ENCODE results near the gene GOLPH3. TPM values are rescaled to one million over a fixed set of nuclear protein-coding genes. Genes with fewer than 3 reads are reported as not detected.

Gene GOLPH3
- total and polyA plus RNA-seq, 2 of the 8 experiments (the other 6 are each of a cell fraction or from before 2014, with no cell fraction given) = 53.7 to 93.6 TPM

DNA sequence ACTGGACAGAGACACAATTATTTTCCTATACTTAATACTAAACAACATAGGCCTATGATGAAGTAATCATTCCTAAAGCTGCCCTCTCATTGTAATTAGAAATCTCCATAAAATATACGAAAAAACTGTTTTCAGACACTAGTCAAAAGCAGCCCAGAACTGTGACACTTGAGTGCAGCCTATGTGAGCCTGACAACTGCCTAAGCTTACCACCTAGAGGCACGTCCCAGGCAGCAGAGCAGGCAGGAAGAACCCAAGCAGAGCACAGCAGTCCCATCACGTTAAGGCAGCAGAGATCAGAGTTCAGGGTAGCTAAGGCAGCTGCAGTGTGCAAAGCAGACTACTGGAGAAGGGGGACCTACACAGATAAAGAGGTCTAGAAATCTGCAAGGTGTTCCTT, 46.4 kb downstream of the GOLPH3 start:
- DNase-seq (ENCODE audit: low read depth in 1 of 2, low spot score in 2 of 2) = no peak
- Histone ChIP-seq H3K79me2 (ENCODE audit: control insufficient read depth in 1 of 2, insufficient read depth in 2 of 2, low read length in 2 of 2) (peaks cover 0 to 57% of the 10 kb centered on the region in 2 experiments; a peak in 2 of 4 replicates), H3K9ac (replicated peaks in 1 of 4; ENCODE audit: extremely low read depth in 1 of 4, low read depth in 3 of 4, low read length in 3 of 4) (no peak overlapping the region; a peak in 1 of 7 replicates), H2BK12ac (ENCODE audit: low read depth, low read length) (no peak overlapping the region), H3K14ac (ENCODE audit: insufficient read length) (no peak overlapping the region), H4K20me1 (replicated peaks in 1 of 2; ENCODE audit: control insufficient read depth in 1 of 2, insufficient read depth in 2 of 2, low read length in 2 of 2) (peaks cover 2 to 14% of the 10 kb centered on the region in 2 experiments), H3K27me3 (replicated peaks in 1 of 4; ENCODE audit: control insufficient read depth in 3 of 4, extremely low read depth in 1 of 4, insufficient read depth in 3 of 4, low read length in 3 of 4) (no peaks in the 10 kb centered on the region), H2BK15ac (ENCODE audit: low read length) (no peak overlapping the region), H3K4me3 (ENCODE audit: extremely low read depth in 1 of 4, insufficient read depth in 2 of 4, low read depth in 3 of 4, low read length in 4 of 4) (no peak overlapping the region), H2BK20ac (ENCODE audit: low read length) (no peak overlapping the region), H2BK120ac (replicated peaks; ENCODE audit: low read depth, low read length) (no peak overlapping the region), H2AK5ac (ENCODE audit: low read depth, low read length) (no peak overlapping the region), H3K27ac (ENCODE audit: low read depth, low read length) (no peak overlapping the region), H2AFZ (ENCODE audit: low read length) (no peak overlapping the region), H4K5ac (ENCODE audit: insufficient read length, low read depth, low read length) (no peak overlapping the region), H3K36me3 (ENCODE audit: control insufficient read depth in 2 of 4, insufficient read depth in 4 of 4, low read length in 3 of 4) (peaks cover 6 to 27% (median 11%) of the 10 kb centered on the region in 4 experiments; a peak in 7 of 8 replicates), H3K4ac (replicated peaks; ENCODE audit: insufficient read length, low read depth, low read length) (no peak overlapping the region), H3K4me2 (ENCODE audit: insufficient read depth in 1 of 2, low read depth in 2 of 2, low read length in 2 of 2) (no peak overlapping the region), H4K91ac (replicated peaks; ENCODE audit: insufficient read length, low read length) (no peak overlapping the region), H3K4me1 (replicated peaks in 1 of 4; ENCODE audit: control insufficient read depth in 3 of 4, insufficient read depth in 4 of 4, low read length in 3 of 4) (peaks cover 0 to 5% (median 4%) of the 10 kb centered on the region in 4 experiments; a peak in 5 of 7 replicates), H3K79me1 (ENCODE audit: low read depth, low read length) (peaks cover 3% of the 10 kb centered on the region), H4K8ac (ENCODE audit: extremely low read depth, insufficient read depth, low read length) (no peak overlapping the region; the same call in 1 of the 2 replicates), H3K23me2 (ENCODE audit: low read depth, low read length) (no peaks in the 10 kb centered on the region), H3K18ac (ENCODE audit: extremely low read depth, low read length) (no peak overlapping the region), H3K56ac (replicated peaks; ENCODE audit: insufficient read length, low read depth, low read length) (no peak overlapping the region), H3K9me3 (ENCODE audit: insufficient read depth in 2 of 2, low read depth in 1 of 2, low read length in 1 of 2) (no peaks in the 10 kb centered on the region), H3K23ac (ENCODE audit: insufficient read length) (no peak overlapping the region), H2BK5ac (ENCODE audit: low read depth, low read length) (0 out of 2 replicates have a peak overlapping the region, but pooled peaks have one; percentile 46)
- TF ChIP-seq EP300 (IDR thresholded peaks at IDR 0.05; ENCODE audit: borderline replicate concordance in 1 of 2, low read depth in 2 of 2, low read length in 2 of 2) (no peak), BCL11A (IDR thresholded peaks at IDR 0.05; ENCODE audit: low read depth in 2 of 2, low read length in 2 of 2) (no peak)
- ChIA-PET POLR2A (ENCODE audit: partially characterized antibody) (interaction anchor here (0.8 to 1.2 kb wide), 2 partner anchors 8 to 13 kb away, joined by 3 to 4 read pairs; no protein-coding TSS in a partner anchor), CTCF (ENCODE audit: partially characterized antibody) (interaction anchor here (0.6 to 1.4 kb wide), 5 partner anchors 9 to 302 kb away, joined by 3 to 4 read pairs (median 3); no protein-coding TSS in a partner anchor)
- no peak for FAIRE-seq
- WGBS, 2 experiments (ENCODE audit: extremely low coverage in 1 of 2, insufficient coverage in 1 of 2, insufficient read length in 1 of 2, insufficient replicate concordance in 2 of 2, low coverage in 1 of 2, low lambda C conversion rate in 2 of 2, missing lambda C conversion rate in 1 of 2) = 70% methylated on average over 3 of the region's 3 CpGs; no CpG with 5 or more reads in 1 of the 2 experiments

Measured in H1 (cell line).